CD1c-positive myeloid dendritic cell (primary cell): ENCODE results near the gene APOC4.
A peak's percentile ranks its signal among the peaks of the same experiment; 100 is the strongest.
"Not testable (repeated sequence)": the region's sequence is repeated elsewhere in the genome, so short reads cannot be mapped to it uniquely, and the experiment has no call there.

ENCODE experiments used
- DNase-seq: peaks from one replicate; pipeline ENCODE4 v3.0.0-alpha.2; 2016; ENCODE audit errors: extremely low spot score

The APOC4 gene

GRCh38 chr19:44914433-44915206, 27.4 kb upstream of the APOC4 start, which contains the start of gene APOC1:
Gene APOC1 (plus strand): TSS chr19:44914608. CDS start chr19:44914892, 284 bp downstream.
- DNase-seq = peak; percentile 88

GRCh38 chr19:44924243-44924725, 17.8 kb upstream of the APOC4 start:
- no peak for DNase-seq

GRCh38 chr19:44925114-44925891, 16.7 kb upstream of the APOC4 start:
- peak; percentile 64 for DNase-seq

GRCh38 chr19:44926245-44927077, 15.6 kb upstream of the APOC4 start:
- DNase-seq = not testable (repeated sequence)

- no peak for DNase-seq
Measured at GRCh38 chr19:44927746-44928145, 14.3 kb upstream of the APOC4 start.

- DNase-seq = no peak
Measured at GRCh38 chr19:44930088-44930487, 11.9 kb upstream of the APOC4 start.

GRCh38 chr19:44931541-44931940, 10.5 kb upstream of the APOC4 start:
- no peak for DNase-seq

- no peak for DNase-seq
Measured at GRCh38 chr19:44939668-44940067, 2.4 kb upstream of the APOC4 start.

- peak; percentile 98 for DNase-seq
Measured at GRCh38 chr19:44943801-44944249, 1.8 kb downstream of the APOC4 start.

- DNase-seq = peak; percentile 22
Measured at GRCh38 chr19:44947041-44947581, 5.1 kb downstream of the APOC4 start.

GRCh38 chr19:44948237-44948636, 6.2 kb downstream of the APOC4 start:
- no peak for DNase-seq

- DNase-seq = no peak
Measured at GRCh38 chr19:44948763-44949374, 6.8 kb downstream of the APOC4 start.

GRCh38 chr19:44949550-44949949, 7.5 kb downstream of the APOC4 start:
- no peak for DNase-seq

GRCh38 chr19:44951179-44952159, 9.4 kb downstream of the APOC4 start:
- peak; percentile 88 for DNase-seq

GRCh38 chr19:44954278-44954648, 12.2 kb downstream of the APOC4 start:
- no peak for DNase-seq

GRCh38 chr19:44954649-44955504, 12.8 kb downstream of the APOC4 start, which contains the start of gene CLPTM1:
Gene CLPTM1 (plus strand): TSS chr19:44955380. CDS start chr19:44955396, 16 bp downstream.
- DNase-seq = peak; percentile 98

GRCh38 chr19:44955505-44956439, 13.7 kb downstream of the APOC4 start:
- DNase-seq = no peak

- DNase-seq = no peak
Measured at GRCh38 chr19:44957526-44957925, 15.5 kb downstream of the APOC4 start.
